ENCODE measurements around the gene HAND2. TPM values are rescaled to one million over a fixed set of nuclear protein-coding genes. Genes with fewer than 3 reads are reported as not detected.

The HAND2 gene
- total and polyA plus RNA-seq, 2 of the 13 experiments (the other 11 are each of a cell fraction or from before 2014, with no cell fraction given) = not detected

- no peak for TF ChIP-seq ZSCAN22 (CRISPR knock-in tag; IDR thresholded peaks at IDR 0.05)
- no peak for TF ChIP-seq SETDB1 (CRISPR knock-in tag; IDR thresholded peaks at IDR 0.05; ENCODE audit: borderline replicate concordance)
- no peak for TF ChIP-seq ZNF766 (CRISPR knock-in tag; IDR thresholded peaks at IDR 0.05; ENCODE audit: borderline replicate concordance)
- no peak for TF ChIP-seq ZNF354B (CRISPR knock-in tag; IDR thresholded peaks at IDR 0.05)
- no peak for TF ChIP-seq YY1 (IDR thresholded peaks at IDR 0.05; ENCODE audit: insufficient read depth, insufficient replicate concordance, low read depth, low read length)
- TF ChIP-seq THYN1 (CRISPR knock-in tag; IDR thresholded peaks at IDR 0.05; ENCODE audit: borderline replicate concordance, low read depth) = no peak
- no peak for TF ChIP-seq GLMP (CRISPR knock-in tag; IDR thresholded peaks at IDR 0.05; ENCODE audit: borderline replicate concordance)
- no peak for TF ChIP-seq SAP130 (CRISPR knock-in tag; IDR thresholded peaks at IDR 0.05; ENCODE audit: low read depth)
- no peak for TF ChIP-seq THAP11 (CRISPR knock-in tag; IDR thresholded peaks at IDR 0.05)
- TF ChIP-seq ZNF18 (CRISPR knock-in tag; IDR thresholded peaks at IDR 0.05; ENCODE audit: insufficient replicate concordance) = no peak
- TF ChIP-seq TRAFD1 (CRISPR knock-in tag; IDR thresholded peaks at IDR 0.05; ENCODE audit: borderline replicate concordance) = no peak
- no peak for TF ChIP-seq BRF2 (CRISPR knock-in tag; IDR thresholded peaks at IDR 0.05)
Measured at GRCh38 chr4:173526027-173526482, 4.0 kb downstream of the HAND2 start (continued).
